Left lung (tissue), 10 donors: Measurements from ENCODE around the gene PLAC8L1. TPM values are rescaled to one million over a fixed set of nuclear protein-coding genes. Genes with fewer than 3 reads are reported as not detected.
"Not testable (repeated sequence)": the region's sequence is repeated elsewhere in the genome, so short reads cannot be mapped to it uniquely, and the experiment has no call there.

Experiments used
- ATAC-seq: fragments of 200-7000 bp; cut with Tn5 transposase; one replicate; pipeline ENCODE4 v1.9.1; 2020; ENCODE audit warnings: moderate library complexity
- DNase-seq, 4 donors: peaks; one replicate each; pipeline ENCODE4 v3.0.0-alpha.2; 2013 to 2020
- H3K27ac ChIP-seq, 2 donors: fragments of 200-600 bp; sonication (generic) in 1 of 2; one replicate each; pipeline versions ENCODE4 v1.5.0 to v1.8.0; 2020 to 2021
- H3K27me3 ChIP-seq, 2 donors: fragments of 200-600 bp; sonication (generic) in 1 of 2; one replicate each; pipeline versions ENCODE4 v1.5.0 to v1.8.0; 2020 to 2021
- H3K36me3 ChIP-seq, 2 donors: fragments of 200-600 bp; sonication (generic) in 1 of 2; one replicate each; pipeline versions ENCODE4 v1.5.0 to v1.8.0; 2020 to 2021
- H3K4me1 ChIP-seq, 2 donors: fragments of 200-600 bp; one replicate each; pipeline ENCODE4 v1.8.0; 2021
- H3K4me3 ChIP-seq, 2 donors: fragments of 200-600 bp; sonication (generic) in 1 of 2; one replicate each; pipeline versions ENCODE4 v1.5.0 to v1.8.0; 2020 to 2021; ENCODE audit warnings: mild to moderate bottlenecking in 1 of 2
- H3K9me3 ChIP-seq, 2 donors: fragments of 200-600 bp; sonication (generic) in 1 of 2; one replicate each; pipeline versions ENCODE4 v1.5.0 to v1.8.0; 2020 to 2021
- intact Hi-C, 2 donors: fragments of 100-400 bp; cut with DNase I; formaldehyde crosslinking; loops; one replicate each; pipeline versions ENCODE4 v1.11.2 to v1.14.2; 2022
- polyA plus RNA-seq, 6 donors: library from polyadenylated mRNA; unstranded; fragments of 120-200 nt; gene quantifications; one replicate each; pipeline ENCODE4 v1.2.1, GENCODE V29; 2013; ENCODE audit not compliant: insufficient read length in 6 of 6
- total RNA-seq, 2 donors: library from RNA; stranded (reverse); fragmentation: NEBNext Ultra II Directional; extraction: Animal tissue kit (Norgen Biotek cat#: 25700); gene quantifications; one replicate each; pipeline ENCODE4 v1.2.1, GENCODE V29; 2021
- TF ChIP-seq, protein P1 (sequence below), 2 donors: fragments of 200-600 bp; sonication (generic) in 1 of 2; IDR thresholded peaks; one replicate each; pipeline versions ENCODE4 v1.5.0 to v1.8.0; 2021; ENCODE audit warnings: antibody characterized with exemption in 2 of 2
- donor health status: DM: no; HTN: yes; CAD: no.
- donor health status: DM: no; HTN: no; CAD: no.

PLAC8L1 gene
- total and polyA plus RNA-seq, 8 donors = 0.47 to 1.8 (median 0.91) TPM; not detected in 1

DNA sequence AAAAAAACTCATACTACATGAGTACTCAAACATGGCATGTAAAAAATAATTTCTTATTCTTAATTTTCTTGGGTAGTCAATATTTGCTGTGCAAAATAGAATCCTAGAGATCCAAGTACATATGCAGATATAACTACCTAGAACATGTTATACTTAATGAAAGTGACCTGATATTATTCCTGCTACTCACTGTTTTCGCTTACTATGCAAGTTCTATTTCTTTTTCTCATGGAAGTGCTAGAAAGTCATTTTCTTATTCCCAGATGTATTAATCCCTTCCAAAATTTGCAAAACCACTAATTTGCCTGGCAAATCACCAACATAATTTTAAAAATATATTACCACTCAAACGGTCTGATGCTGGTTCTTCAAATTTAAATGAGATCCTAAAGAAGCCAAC, 19.2 kb upstream of the PLAC8L1 start:
- intact Hi-C loops = no loop called here
- Histone ChIP-seq H3K4me1 (no peaks in the 10 kb centered on the region), H3K27me3 (no peaks in the 10 kb centered on the region), H3K4me3 (no peak overlapping the region), H3K27ac (no peak overlapping the region), H3K9me3 (no peaks in the 10 kb centered on the region), H3K36me3 (peaks cover 0 to 92% of the 10 kb centered on the region in 2 donors)
- DNase-seq (no peak), ATAC-seq (no peak)
- TF ChIP-seq, protein P1, sequence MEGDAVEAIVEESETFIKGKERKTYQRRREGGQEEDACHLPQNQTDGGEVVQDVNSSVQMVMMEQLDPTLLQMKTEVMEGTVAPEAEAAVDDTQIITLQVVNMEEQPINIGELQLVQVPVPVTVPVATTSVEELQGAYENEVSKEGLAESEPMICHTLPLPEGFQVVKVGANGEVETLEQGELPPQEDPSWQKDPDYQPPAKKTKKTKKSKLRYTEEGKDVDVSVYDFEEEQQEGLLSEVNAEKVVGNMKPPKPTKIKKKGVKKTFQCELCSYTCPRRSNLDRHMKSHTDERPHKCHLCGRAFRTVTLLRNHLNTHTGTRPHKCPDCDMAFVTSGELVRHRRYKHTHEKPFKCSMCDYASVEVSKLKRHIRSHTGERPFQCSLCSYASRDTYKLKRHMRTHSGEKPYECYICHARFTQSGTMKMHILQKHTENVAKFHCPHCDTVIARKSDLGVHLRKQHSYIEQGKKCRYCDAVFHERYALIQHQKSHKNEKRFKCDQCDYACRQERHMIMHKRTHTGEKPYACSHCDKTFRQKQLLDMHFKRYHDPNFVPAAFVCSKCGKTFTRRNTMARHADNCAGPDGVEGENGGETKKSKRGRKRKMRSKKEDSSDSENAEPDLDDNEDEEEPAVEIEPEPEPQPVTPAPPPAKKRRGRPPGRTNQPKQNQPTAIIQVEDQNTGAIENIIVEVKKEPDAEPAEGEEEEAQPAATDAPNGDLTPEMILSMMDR (IDR thresholded peaks at IDR 0.05) = no peak

GRCh38 chr5:146121451-146121850, 16.1 kb upstream of the PLAC8L1 start:
- H3K4me3 ChIP-seq, H3K27ac ChIP-seq, ATAC-seq, DNase-seq, H3K27me3 ChIP-seq, H3K4me1 ChIP-seq, H3K9me3 ChIP-seq, intact Hi-C loops: not testable (repeated sequence)
- H3K36me3 ChIP-seq = peaks cover 0 to 99% of the 10 kb centered on the region in 2 donors

GRCh38 chr5:146118322-146118721, 12.9 kb upstream of the PLAC8L1 start:
- H3K36me3 ChIP-seq = peaks cover 0 to 95% of the 10 kb centered on the region in 2 donors
- no peak overlapping the region for H3K27ac ChIP-seq
- H3K4me3 ChIP-seq = no peak overlapping the region
- H3K4me1 ChIP-seq = no peaks in the 10 kb centered on the region
- TF ChIP-seq, protein P1 (IDR thresholded peaks at IDR 0.05) = no peak
- no peaks in the 10 kb centered on the region for H3K9me3 ChIP-seq
- ATAC-seq (no peak), DNase-seq (no peak)
- no peaks in the 10 kb centered on the region for H3K27me3 ChIP-seq
- intact Hi-C loops = no loop called here

GRCh38 chr5:146117216-146117615, 11.8 kb upstream of the PLAC8L1 start:
- H3K27ac ChIP-seq, H3K4me3 ChIP-seq, ATAC-seq, H3K27me3 ChIP-seq, H3K9me3 ChIP-seq, DNase-seq, intact Hi-C loops, H3K4me1 ChIP-seq: not testable (repeated sequence)
- peaks cover 0 to 95% of the 10 kb centered on the region in 2 donors for H3K36me3 ChIP-seq

- DNase-seq (no peak), ATAC-seq (no peak)
- Histone ChIP-seq H3K9me3 (no peaks in the 10 kb centered on the region), H3K27me3 (no peaks in the 10 kb centered on the region), H3K4me3 (no peak overlapping the region), H3K36me3 (peaks cover 0 to 95% of the 10 kb centered on the region in 2 donors), H3K27ac (no peak overlapping the region), H3K4me1 (no peaks in the 10 kb centered on the region)
- intact Hi-C loops = no loop called here
- TF ChIP-seq, protein P1 (IDR thresholded peaks at IDR 0.05) = no peak
Measured at GRCh38 chr5:146116361-146116760, 11.0 kb upstream of the PLAC8L1 start.

- Histone ChIP-seq H3K4me1 (no peaks in the 10 kb centered on the region), H3K27ac (no peak overlapping the region), H3K36me3 (peaks cover 0 to 56% of the 10 kb centered on the region in 2 donors), H3K9me3 (no peaks in the 10 kb centered on the region), H3K27me3 (no peaks in the 10 kb centered on the region), H3K4me3 (no peak overlapping the region)
- no peak for DNase-seq
- intact Hi-C loops = no loop called here
- TF ChIP-seq, protein P1 (IDR thresholded peaks at IDR 0.05) = no peak
- no peak for ATAC-seq
Measured at GRCh38 chr5:146112476-146112875, 7.1 kb upstream of the PLAC8L1 start.
